Midbrain (tissue), 1 donor: ENCODE data around the gene POLG2.
"Not testable (repeated sequence)": the region's sequence is repeated elsewhere in the genome, so short reads cannot be mapped to it uniquely, and the experiment has no call there.

ENCODE experiments used
- DNase-seq: peaks from one replicate; lab custom pipeline; 2025; lab: John Stamatoyannopoulos, UW

Gene POLG2

DNA sequence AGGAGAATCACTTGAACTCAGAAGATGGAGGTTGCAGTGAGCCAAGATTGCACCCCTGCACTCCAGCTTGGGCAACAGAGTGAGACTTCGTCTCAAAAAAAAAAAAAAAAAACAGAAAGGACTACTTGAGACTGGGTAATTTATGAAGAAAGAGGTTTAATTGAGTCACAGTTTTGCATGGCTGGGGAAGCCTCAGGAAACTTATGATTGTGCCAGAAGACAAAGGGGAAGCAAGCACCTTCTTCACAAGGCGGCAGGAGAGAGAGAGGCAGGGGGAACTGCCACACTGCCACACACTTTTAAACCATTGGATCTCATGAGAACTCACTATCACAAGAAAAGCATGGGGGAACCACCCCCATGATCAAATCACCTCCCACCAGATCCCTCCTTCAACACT is 56.9 kb downstream of the POLG2 start:
- no peak for DNase-seq

DNA sequence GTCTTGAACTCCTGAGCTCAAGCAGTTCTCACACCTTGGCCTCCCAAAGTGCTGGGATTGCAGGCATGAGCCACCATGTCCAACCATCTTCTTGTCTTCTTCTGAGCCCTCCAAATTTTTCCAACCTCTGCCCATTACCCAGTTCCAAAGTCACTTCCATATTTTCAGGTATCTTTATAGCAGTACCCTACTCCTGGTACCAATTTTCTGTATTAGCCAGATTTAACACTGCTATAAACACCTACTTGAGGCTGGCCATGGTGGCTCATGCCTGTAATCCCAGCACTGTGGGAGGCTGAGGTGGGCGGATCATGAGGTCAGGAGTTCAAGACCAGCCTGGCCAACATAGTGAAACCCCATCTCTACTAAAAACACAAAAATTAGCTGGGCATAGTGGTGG is 57.3 kb downstream of the POLG2 start:
- DNase-seq: not testable (repeated sequence)

DNA sequence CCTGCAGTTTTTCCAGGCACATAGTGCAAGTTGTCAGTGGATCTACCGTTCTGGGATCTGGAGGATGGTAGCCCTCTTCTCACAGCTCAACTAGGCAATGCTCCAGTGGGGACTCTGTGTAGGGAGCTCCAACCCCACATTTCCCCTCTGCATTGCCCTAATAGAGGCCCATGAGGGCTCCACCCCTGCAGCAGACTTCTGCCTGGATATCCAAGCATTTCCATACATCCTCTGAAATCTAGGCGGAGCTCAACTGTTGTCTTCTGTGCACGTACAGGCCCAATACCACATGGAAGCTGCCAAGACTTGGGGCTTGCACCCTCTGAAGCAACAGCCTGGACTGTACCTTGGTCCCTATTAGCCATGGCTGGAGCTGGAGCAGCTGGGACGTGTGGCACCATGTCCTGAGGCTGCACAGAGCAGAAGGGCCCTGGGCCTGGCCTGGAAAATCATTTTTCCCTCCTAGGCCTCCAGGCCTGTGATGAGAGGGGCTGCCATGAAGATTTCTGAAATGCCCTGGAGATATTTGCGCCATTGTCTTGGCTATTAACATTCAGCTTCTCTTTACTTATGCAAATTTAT is 58.8 kb downstream of the POLG2 start:
- no peak for DNase-seq

DNA sequence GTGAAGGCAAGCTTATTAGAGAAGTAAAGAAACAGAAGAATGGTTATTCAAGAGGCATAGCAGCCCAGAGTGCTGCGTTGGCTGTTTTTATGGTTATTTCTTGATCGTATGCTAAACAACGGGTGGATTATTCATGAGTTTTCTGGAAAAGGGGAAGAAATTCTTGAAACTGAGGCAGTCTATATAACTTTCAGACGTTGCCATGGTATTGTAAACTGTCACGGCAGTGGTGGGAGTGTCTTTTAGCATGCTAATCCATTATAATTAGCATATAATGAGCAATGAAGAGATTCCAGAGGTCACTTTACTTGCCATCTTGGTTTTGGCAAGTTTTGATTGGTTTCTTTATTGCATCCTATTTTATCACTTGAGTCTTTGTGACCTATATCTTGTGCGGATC is 65.3 kb downstream of the POLG2 start:
- DNase-seq: no peak

DNA sequence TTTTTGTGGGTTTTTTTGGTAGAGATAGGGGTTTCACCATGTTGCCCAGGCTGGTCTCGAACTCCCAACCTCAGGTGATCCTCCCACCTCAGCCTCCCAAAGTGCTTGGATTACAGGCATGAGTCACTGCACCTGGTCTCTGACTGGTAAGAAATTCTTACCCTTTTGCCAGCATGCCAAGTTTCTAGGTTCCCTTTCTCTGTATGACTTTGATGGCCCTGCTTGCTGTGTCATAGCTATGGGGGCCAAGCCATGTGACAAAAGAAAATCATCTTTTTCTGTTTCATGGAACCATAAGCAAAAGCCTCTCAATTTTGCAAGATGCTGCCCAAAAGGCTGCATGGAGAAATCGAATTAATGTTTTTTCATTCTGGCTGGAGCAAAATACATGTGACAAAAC is 66.8 kb downstream of the POLG2 start:
- not testable (repeated sequence) for DNase-seq

DNA sequence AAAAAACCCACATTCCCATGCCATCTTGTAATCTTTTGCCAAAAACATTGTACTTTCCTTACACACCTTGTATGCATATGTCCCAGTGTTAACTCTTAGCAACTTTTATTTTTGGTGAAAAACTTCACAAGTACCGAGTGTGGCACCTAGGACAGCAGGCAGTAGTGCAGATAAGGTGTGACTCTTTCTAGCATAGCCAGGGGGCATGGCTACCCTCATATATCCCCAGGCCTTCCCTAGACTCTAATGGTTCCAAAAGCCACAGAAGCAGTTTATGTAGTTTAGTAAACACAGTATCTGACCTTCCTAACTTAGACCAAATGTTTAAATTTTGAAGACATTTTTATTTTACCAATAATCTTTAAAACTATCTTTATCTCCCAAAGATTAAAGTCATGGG is 68.4 kb downstream of the POLG2 start:
- DNase-seq: no peak
